Umbilical cord (tissue), 2 donors: ENCODE results near the gene MC5R. TPM values are rescaled to one million over a fixed set of nuclear protein-coding genes. Genes with fewer than 3 reads are reported as not detected.
"Not testable (repeated sequence)": the region's sequence is repeated elsewhere in the genome, so short reads cannot be mapped to it uniquely, and the experiment has no call there.

Experiments
- DNase-seq: peaks from one replicate; pipeline ENCODE4 v3.0.0-alpha.2; 2015; ENCODE audit warnings: low spot score
- total RNA-seq: library from RNA; depleted of rRNA; stranded (reverse); fragments of >200 nt; gene quantifications from one replicate; pipeline ENCODE4 v1.2.3, GENCODE V29; 2014; ENCODE audit warnings: low replicate concordance; ENCODE audit not compliant: insufficient read depth

Gene MC5R
- total RNA-seq, 1 donor from 2014 or later = 1.7 TPM

DNA sequence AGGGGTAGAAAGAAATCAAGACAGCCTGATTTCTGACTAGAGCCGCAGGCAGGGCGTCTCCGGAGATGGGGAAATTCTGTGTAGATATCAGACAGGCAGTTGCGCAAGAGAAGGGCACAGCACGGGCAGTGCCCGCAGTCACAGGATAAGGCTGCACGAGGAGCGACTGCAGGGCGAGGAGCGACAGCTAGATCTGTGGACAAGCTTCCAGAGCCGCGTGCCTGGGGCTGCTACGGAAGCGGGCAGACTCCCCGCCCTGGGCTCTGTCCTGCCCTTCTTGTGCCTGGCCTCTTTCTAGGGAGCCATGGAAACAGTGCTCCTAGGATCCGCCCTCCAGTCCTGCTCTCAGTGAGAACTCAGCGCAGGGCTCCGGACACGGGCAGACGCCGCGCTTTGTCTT is 12.6 kb downstream of the MC5R start:
- no peak for DNase-seq

GRCh38 chr18:13849791-13850190 is 25.8 kb downstream of the MC5R start:
- no peak for DNase-seq

DNA sequence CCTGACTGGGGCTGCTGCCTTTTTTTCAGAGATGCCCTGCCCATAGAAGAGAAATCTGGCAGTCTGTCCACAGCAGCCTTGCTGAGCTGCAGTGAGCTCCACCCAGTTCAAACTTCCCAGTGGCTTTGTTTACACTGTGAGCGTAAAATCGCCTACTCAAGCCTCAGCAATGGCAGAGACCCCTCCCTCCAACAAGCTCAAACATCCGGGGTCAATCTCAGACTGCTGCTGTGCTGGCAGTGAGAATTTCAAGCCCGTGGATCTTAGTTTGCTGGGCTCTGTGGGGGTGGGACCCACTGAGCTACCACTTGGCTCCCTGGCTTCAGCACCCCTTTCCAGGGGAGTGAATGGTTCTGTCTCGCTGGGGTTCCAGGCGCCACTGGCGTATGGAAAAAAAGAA is 38.9 kb downstream of the MC5R start:
- DNase-seq = not testable (repeated sequence)

DNA sequence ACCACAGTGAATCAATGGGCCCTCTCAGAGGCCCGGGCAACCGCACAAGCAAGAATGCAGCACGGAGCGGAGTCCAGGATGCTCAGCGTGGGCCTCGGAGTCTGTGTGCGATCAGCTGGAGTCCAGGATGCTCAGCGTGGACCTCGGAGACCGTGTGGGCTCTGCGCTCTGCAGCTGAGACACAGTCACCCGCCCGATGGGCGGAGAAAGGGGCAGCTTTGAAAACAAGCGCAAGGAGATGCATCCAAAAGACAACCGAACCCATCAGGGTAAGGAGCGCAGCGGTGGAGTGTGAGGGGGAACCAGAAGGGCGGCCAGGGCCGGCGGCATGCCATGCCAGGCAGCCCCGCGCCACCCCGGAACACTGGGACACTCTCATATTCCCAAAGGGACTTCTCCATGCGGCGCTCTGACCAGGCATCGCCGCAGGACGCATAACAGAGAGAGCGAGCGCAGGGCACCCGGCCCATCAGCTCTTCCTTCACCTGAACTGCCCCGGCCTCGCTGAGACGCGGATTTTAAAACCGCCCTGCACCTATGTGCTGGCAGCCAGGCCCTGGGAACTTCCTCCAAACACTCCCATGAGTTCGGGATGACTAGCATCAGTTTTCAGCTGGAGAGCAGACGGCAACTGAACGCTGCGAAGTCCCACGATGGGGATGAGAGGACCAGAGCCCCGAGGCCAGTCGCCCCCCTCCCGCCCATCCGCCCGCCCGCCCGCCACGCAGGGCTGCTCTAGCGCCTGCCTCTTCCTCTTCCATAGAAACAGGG is 44.7 kb downstream of the MC5R start:
- DNase-seq = no peak

DNA sequence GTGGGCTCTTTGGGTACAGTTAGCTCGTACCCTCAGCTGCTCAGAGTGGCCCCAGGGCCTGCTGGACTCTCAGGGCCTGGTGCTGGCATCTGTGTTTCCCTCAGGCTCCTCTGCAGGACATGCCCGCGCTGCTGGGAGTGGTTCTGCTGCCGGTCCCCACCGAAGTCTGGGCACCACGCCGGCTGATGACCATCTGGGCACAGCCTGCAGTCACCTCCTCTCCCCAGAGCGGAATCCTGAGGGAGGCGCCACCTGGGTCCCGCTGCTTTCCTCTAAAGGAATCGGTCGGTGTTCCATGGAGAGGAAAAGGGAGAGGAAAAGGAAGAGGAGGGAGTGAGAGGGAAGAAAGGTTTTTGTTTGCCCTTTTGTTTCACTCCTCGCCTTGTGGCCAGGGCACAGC is 47.8 kb downstream of the MC5R start:
- DNase-seq = no peak

DNA sequence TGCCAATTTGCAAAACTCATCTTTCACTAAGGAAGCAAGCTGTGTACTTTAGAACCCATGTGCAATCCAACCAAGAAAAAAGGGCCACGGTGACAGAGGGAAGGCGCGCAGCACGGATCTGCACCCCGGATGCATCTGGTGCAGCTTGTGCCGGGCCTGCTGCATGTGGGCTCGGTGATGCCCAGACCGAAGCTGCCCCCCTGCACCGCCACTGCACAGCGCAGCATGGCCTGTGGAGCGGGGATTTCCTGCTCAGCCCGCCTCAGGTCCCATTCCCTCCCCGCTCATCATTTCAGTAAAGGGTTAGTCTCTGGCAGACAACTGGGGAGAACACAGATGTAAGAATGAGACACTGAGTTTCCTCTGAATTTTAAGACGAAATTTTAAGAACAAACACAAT is 48.4 kb downstream of the MC5R start:
- no peak for DNase-seq

DNA sequence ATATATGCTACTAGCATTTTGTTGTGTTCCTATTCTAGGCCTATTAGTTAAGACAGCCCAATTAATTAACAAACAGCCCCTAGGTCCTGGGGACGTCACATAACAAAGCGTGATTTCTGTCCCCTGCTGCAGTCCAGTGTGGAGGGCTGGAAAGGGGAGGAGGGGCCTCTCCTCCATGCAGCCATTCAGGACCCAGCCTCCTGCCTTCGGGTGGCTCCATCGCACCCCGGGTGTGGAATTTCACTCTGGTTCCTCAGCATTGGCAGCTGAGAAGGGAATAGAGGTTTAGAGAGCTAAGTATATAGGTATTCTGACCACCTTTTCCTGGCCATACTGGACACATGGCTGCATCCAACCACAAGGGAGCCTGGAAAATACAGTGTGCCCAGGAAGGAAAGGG is 49.0 kb downstream of the MC5R start:
- DNase-seq = no peak

- DNase-seq = no peak
Observed at GRCh38 chr18:13874558-13874957, 50.6 kb downstream of the MC5R start.

Other genes starting within 250 kb of the MC5R start
- gene FAM210A, start 97.6 kb upstream of the MC5R start, total RNA-seq = 26.2 TPM
- gene RNMT, start 97.5 kb upstream of the MC5R start, total RNA-seq = 37.3 TPM
- gene MC2R, start 91.4 kb downstream of the MC5R start, total RNA-seq = 12.3 TPM